H1 (cell line): ENCODE measurements around the gene COL5A2. TPM values are rescaled to one million over a fixed set of nuclear protein-coding genes. Genes with fewer than 3 reads are reported as not detected.

Source experiments
- CTCF ChIA-PET: fragments of 300-600 bp; sonication (Branson Sonifier 250); formaldehyde crosslinking; loops from one replicate; lab custom pipeline; 2021; ENCODE audit not compliant: partially characterized antibody; lab: Charles Lee
- POLR2A ChIA-PET: fragments of 300-600 bp; sonication (Branson Sonifier 250); formaldehyde crosslinking; loops from one replicate; lab custom pipeline; 2021; ENCODE audit warnings: inconsistent platforms; ENCODE audit not compliant: partially characterized antibody; lab: Charles Lee
- DNase-seq, 2 experiments: peaks; one replicate each; pipeline versions ENCODE4 v3.0.0 to v3.0.0-alpha.2; 2010 to 2022; ENCODE audit warnings: low spot score in 2 of 2, low read depth in 1 of 2, mixed read lengths in 1 of 2
- FAIRE-seq: peaks from 2 replicates; lab custom pipeline; 2011; peaks lifted over from hg19 to GRCh38; lab: Jason Lieb, UNC
- H2AFZ ChIP-seq: 2 replicates; pipeline ENCODE4 v1.8.1; 2012; ENCODE audit warnings: low read length, inconsistent platforms
- H2AK5ac ChIP-seq: 2 replicates; pipeline ENCODE4 v1.6.1; 2013; ENCODE audit warnings: low read depth, low read length
- H2BK120ac ChIP-seq: replicated peaks from 2 replicates; pipeline ENCODE3; 2013; ENCODE audit warnings: low read depth, low read length, inconsistent platforms
- H2BK12ac ChIP-seq: 2 replicates; pipeline ENCODE4 v1.6.1; 2013; ENCODE audit warnings: low read depth, low read length
- H2BK15ac ChIP-seq: 2 replicates; pipeline ENCODE4 v1.6.1; 2013; ENCODE audit warnings: low read length
- H2BK20ac ChIP-seq: 2 replicates; pipeline ENCODE4 v1.6.1; 2013; ENCODE audit warnings: low read length
- H2BK5ac ChIP-seq: 2 replicates; pipeline ENCODE4 v1.6.1; 2013; ENCODE audit warnings: low read depth, low read length
- H3K14ac ChIP-seq: 2 replicates; pipeline ENCODE4 v1.6.1; 2013; ENCODE audit warnings: inconsistent platforms; ENCODE audit not compliant: insufficient read length
- H3K18ac ChIP-seq: 2 replicates; pipeline ENCODE4 v1.6.1; 2013; ENCODE audit warnings: low read length; ENCODE audit errors: extremely low read depth
- H3K23ac ChIP-seq: 2 replicates; pipeline ENCODE4 v1.6.1; 2013; ENCODE audit warnings: inconsistent platforms; ENCODE audit not compliant: insufficient read length
- H3K23me2 ChIP-seq: 2 replicates; pipeline ENCODE4 v1.6.1; 2013; ENCODE audit warnings: low read depth, low read length
- H3K27ac ChIP-seq: 2 replicates; pipeline ENCODE4 v1.6.1; 2011; ENCODE audit warnings: low read depth, low read length, inconsistent platforms
- H3K27me3 ChIP-seq, 4 experiments: replicated peaks in 1 of 4; 1 replicate in 1 of 4; 2 replicates in 3 of 4; pipeline versions ENCODE4 v1.6.1 to v1.8.1; 2011 to 2013; ENCODE audit warnings: low read length in 3 of 4, mild to moderate bottlenecking in 3 of 4, inconsistent platforms in 2 of 4, mixed read lengths in 2 of 4, moderate library complexity in 1 of 4; ENCODE audit not compliant: control insufficient read depth in 3 of 4, insufficient read depth in 3 of 4; ENCODE audit errors: extremely low read depth in 1 of 4
- H3K36me3 ChIP-seq, 4 experiments: 2 replicates each; pipeline versions ENCODE4 v1.6.1 to v1.8.1; 2011 to 2013; ENCODE audit warnings: mild to moderate bottlenecking in 4 of 4, low read length in 3 of 4, moderate library complexity in 2 of 4, control low read depth in 1 of 4, inconsistent platforms in 1 of 4; ENCODE audit not compliant: insufficient read depth in 4 of 4, control insufficient read depth in 2 of 4
- H3K4ac ChIP-seq: replicated peaks from 2 replicates; pipeline ENCODE3; 2013; ENCODE audit warnings: low read length, low read depth, mixed read lengths, inconsistent platforms; ENCODE audit not compliant: insufficient read length
- H3K4me1 ChIP-seq, 4 experiments: replicated peaks in 1 of 4; 1 replicate in 1 of 4; 2 replicates in 3 of 4; pipeline versions ENCODE4 v1.6.1 to v1.8.1; 2011 to 2013; ENCODE audit warnings: low read length in 3 of 4, inconsistent platforms in 2 of 4, mixed read lengths in 1 of 4; ENCODE audit not compliant: insufficient read depth in 4 of 4, control insufficient read depth in 3 of 4
- H3K4me2 ChIP-seq, 2 experiments: 2 replicates each; pipeline versions ENCODE4 v1.6.1 to v1.8.1; 2011 to 2013; ENCODE audit warnings: low read depth in 2 of 2, low read length in 2 of 2, control low read depth in 1 of 2, inconsistent platforms in 1 of 2, mild to moderate bottlenecking in 1 of 2; ENCODE audit not compliant: insufficient read depth in 1 of 2
- H3K4me3 ChIP-seq, 4 experiments: fragments of 200-600, 300-600 bp in 1 of 4; sonication (generic), shearing (Covaris generic), sonication (Bioruptor Twin) in 1 of 4; 2 replicates each; pipeline versions ENCODE4 v1.5.1 to v1.8.1; 2011 to 2016; ENCODE audit warnings: low read length in 4 of 4, low read depth in 3 of 4, control low read depth in 2 of 4, inconsistent platforms in 2 of 4, mild to moderate bottlenecking in 2 of 4, mixed read lengths in 1 of 4, moderate library complexity in 1 of 4; ENCODE audit not compliant: insufficient read depth in 2 of 4; ENCODE audit errors: extremely low read depth in 1 of 4
- H3K56ac ChIP-seq: replicated peaks from 2 replicates; pipeline ENCODE3; 2013; ENCODE audit warnings: low read depth, mild to moderate bottlenecking, mixed read lengths, low read length, inconsistent platforms; ENCODE audit not compliant: insufficient read length
- H3K79me1 ChIP-seq: 2 replicates; pipeline ENCODE4 v1.6.1; 2013; ENCODE audit warnings: low read depth, low read length, control low read depth
- H3K79me2 ChIP-seq, 2 experiments: 2 replicates each; pipeline versions ENCODE4 v1.6.1 to v1.8.1; 2012 to 2013; ENCODE audit warnings: low read length in 2 of 2, mild to moderate bottlenecking in 2 of 2, inconsistent platforms in 1 of 2; ENCODE audit not compliant: insufficient read depth in 2 of 2, control insufficient read depth in 1 of 2
- H3K9ac ChIP-seq, 4 experiments: replicated peaks in 1 of 4; 1 replicate in 1 of 4; 2 replicates in 3 of 4; pipeline versions ENCODE4 v1.6.1 to v1.8.1; 2011 to 2013; ENCODE audit warnings: low read depth in 3 of 4, low read length in 3 of 4, control low read depth in 2 of 4, mild to moderate bottlenecking in 2 of 4, moderate library complexity in 2 of 4, inconsistent platforms in 1 of 4; ENCODE audit errors: extremely low read depth in 1 of 4
- H3K9me3 ChIP-seq, 2 experiments: 2 replicates each; pipeline versions ENCODE4 v1.6.1 to v1.8.1; 2012 to 2013; ENCODE audit warnings: mild to moderate bottlenecking in 2 of 2, moderate library complexity in 2 of 2, control low read depth in 1 of 2, inconsistent platforms in 1 of 2, low read depth in 1 of 2, low read length in 1 of 2, mixed read lengths in 1 of 2; ENCODE audit not compliant: insufficient read depth in 2 of 2
- H4K20me1 ChIP-seq, 2 experiments: replicated peaks in 1 of 2; 2 replicates each; pipeline versions ENCODE3 to v1.8.1; 2011 to 2013; ENCODE audit warnings: inconsistent platforms in 2 of 2, low read length in 2 of 2, mild to moderate bottlenecking in 1 of 2; ENCODE audit not compliant: insufficient read depth in 2 of 2, control insufficient read depth in 1 of 2
- H4K5ac ChIP-seq: 2 replicates; pipeline ENCODE4 v1.6.1; 2013; ENCODE audit warnings: low read length, low read depth, mixed read lengths, inconsistent platforms; ENCODE audit not compliant: insufficient read length
- H4K8ac ChIP-seq: 2 replicates; pipeline ENCODE4 v1.8.0; 2013; ENCODE audit warnings: mild to moderate bottlenecking, moderate library complexity, low read length, inconsistent platforms; ENCODE audit not compliant: insufficient read depth; ENCODE audit errors: extremely low read depth
- H4K91ac ChIP-seq: replicated peaks from 2 replicates; pipeline ENCODE3; 2013; ENCODE audit warnings: low read length, mixed read lengths, inconsistent platforms; ENCODE audit not compliant: insufficient read length
- FOSL1 ChIP-seq: IDR thresholded peaks from 2 replicates; pipeline ENCODE4 v1.6.1; 2011; ENCODE audit warnings: mild to moderate bottlenecking, low read depth, low read length, moderate library complexity; ENCODE audit not compliant: insufficient read depth
- NRF1 ChIP-seq: IDR thresholded peaks from 2 replicates; pipeline ENCODE4 v1.6.1; 2011; ENCODE audit warnings: mild to moderate bottlenecking, low read depth, low read length, improper control_type of control experiment
- POU5F1 ChIP-seq: IDR thresholded peaks from 2 replicates; pipeline ENCODE4 v1.6.1; 2011; ENCODE audit warnings: low read depth, mild to moderate bottlenecking, low read length, moderate library complexity
- RAD21 ChIP-seq, 2 experiments: IDR thresholded peaks in 1 of 2; conservative IDR thresholded peaks in 1 of 2; 2 replicates each; pipeline ENCODE4 v1.6.1; 2011; ENCODE audit warnings: low read depth in 2 of 2, low read length in 2 of 2, improper control_type of control experiment in 1 of 2, inconsistent platforms in 1 of 2, mild to moderate bottlenecking in 1 of 2, moderate library complexity in 1 of 2
- RBBP5 ChIP-seq: IDR thresholded peaks from 2 replicates; pipeline ENCODE4 v1.7.1; 2012; ENCODE audit warnings: low read depth, mild to moderate bottlenecking, inconsistent platforms, low read length, moderate library complexity, borderline replicate concordance
- TAF1 ChIP-seq: IDR thresholded peaks from 2 replicates; pipeline ENCODE4 v1.6.1; 2011; ENCODE audit warnings: mild to moderate bottlenecking, low read depth, low read length
- WGBS, 2 experiments: shearing (Covaris generic) in 1 of 2; methylation state at CpG; one replicate each; pipeline versions ENCODE4 v1.1.6 to v1.1.7; 2013 to 2015; ENCODE audit warnings: low lambda C conversion rate in 2 of 2, mixed read lengths in 2 of 2, inconsistent platforms in 1 of 2, low coverage in 1 of 2, missing lambda C conversion rate in 1 of 2; ENCODE audit not compliant: insufficient replicate concordance in 2 of 2, insufficient coverage in 1 of 2, insufficient read length in 1 of 2; ENCODE audit errors: extremely low coverage in 1 of 2, missing lambda C conversion rate in 1 of 2; 5-methylcytosine and 5-hydroxymethylcytosine counted together
- polyA plus RNA-seq, 7 experiments: library from polyadenylated mRNA; depleted of rRNA in 3 of 7; stranded (reverse) in 5 of 7; unstranded in 2 of 7; fragments of >200 nt in 5 of 7; fragments of 200-250 nt in 2 of 7; gene quantifications; 1 replicate in 5 of 7; 2 replicates in 1 of 7; 4 replicates in 1 of 7; pipeline versions ENCODE4 v1.2.1 to v1.2.3, GENCODE V29; 2011 to 2013; ENCODE audit warnings: missing spikeins in 2 of 7, mixed read lengths in 2 of 7
- total RNA-seq: library from RNA; stranded (reverse); fragmentation: NEBNext Ultra II Directional; extraction: Animal tissue kit (Norgen Biotek cat#: 25700); gene quantifications from 2 replicates; pipeline ENCODE4 v1.2.1, GENCODE V29; 2021
- TF ChIP-seq, protein P1 (sequence below), 3 experiments: IDR thresholded peaks; 1 replicate in 2 of 3; 2 replicates in 1 of 3; pipeline versions ENCODE4 v1.5.1 to v1.6.1; 2011; ENCODE audit warnings: low read length in 3 of 3, mild to moderate bottlenecking in 3 of 3, inconsistent platforms in 2 of 3, low read depth in 1 of 3, moderate library complexity in 1 of 3; ENCODE audit not compliant: insufficient read depth in 1 of 3; ENCODE audit errors: control extremely low read depth in 1 of 3
- TF ChIP-seq, protein P2 (sequence below): IDR thresholded peaks from 2 replicates; pipeline ENCODE4 v1.6.1; 2012; ENCODE audit warnings: low read length, inconsistent platforms

COL5A2 gene
- total and polyA plus RNA-seq, 2 of the 8 experiments (the other 6 are each of a cell fraction or from before 2014, with no cell fraction given): 4.7 to 24.2 TPM

DNA sequence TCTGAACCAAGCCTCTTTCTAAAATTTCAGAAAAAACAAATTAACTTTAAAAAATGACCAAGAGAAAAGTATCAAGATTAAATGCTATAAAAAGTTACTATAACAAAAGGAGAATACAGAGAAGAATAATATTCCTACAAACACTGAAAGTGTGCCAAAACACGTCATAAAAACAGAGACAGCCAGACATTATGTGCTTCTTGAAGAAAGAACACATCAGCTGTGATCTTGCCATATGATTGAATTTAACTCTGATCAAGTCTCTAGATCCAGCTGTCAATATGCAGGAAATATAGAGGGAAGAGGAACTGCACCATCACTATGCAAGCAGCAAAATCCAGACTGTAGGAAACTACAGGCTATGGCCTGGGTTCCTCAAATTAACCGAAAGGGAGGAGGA lies 33.7 kb upstream of the COL5A2 start:
- CTCF ChIA-PET: interaction anchor here (1.4 to 4.1 kb wide), 2 partner anchors 35 to 70 kb away, joined by 4 to 21 read pairs; no protein-coding TSS in a partner anchor
- H3K4me1 ChIP-seq: peaks cover 2 to 13% (median 8%) of the 10 kb centered on the region in 4 experiments; a peak in 4 of 7 replicates
- H3K23ac ChIP-seq: no peak overlapping the region
- H3K18ac ChIP-seq: no peak overlapping the region
- H3K27me3 ChIP-seq: no peaks in the 10 kb centered on the region
- no peak overlapping the region for H3K9ac ChIP-seq
- TF ChIP-seq, protein P1, sequence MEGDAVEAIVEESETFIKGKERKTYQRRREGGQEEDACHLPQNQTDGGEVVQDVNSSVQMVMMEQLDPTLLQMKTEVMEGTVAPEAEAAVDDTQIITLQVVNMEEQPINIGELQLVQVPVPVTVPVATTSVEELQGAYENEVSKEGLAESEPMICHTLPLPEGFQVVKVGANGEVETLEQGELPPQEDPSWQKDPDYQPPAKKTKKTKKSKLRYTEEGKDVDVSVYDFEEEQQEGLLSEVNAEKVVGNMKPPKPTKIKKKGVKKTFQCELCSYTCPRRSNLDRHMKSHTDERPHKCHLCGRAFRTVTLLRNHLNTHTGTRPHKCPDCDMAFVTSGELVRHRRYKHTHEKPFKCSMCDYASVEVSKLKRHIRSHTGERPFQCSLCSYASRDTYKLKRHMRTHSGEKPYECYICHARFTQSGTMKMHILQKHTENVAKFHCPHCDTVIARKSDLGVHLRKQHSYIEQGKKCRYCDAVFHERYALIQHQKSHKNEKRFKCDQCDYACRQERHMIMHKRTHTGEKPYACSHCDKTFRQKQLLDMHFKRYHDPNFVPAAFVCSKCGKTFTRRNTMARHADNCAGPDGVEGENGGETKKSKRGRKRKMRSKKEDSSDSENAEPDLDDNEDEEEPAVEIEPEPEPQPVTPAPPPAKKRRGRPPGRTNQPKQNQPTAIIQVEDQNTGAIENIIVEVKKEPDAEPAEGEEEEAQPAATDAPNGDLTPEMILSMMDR (IDR thresholded peaks at IDR 0.05; ENCODE audit: control extremely low read depth in 1 of 3, insufficient read depth in 1 of 3, low read depth in 1 of 3, low read length in 3 of 3): no peak
- TF ChIP-seq RAD21 (IDR thresholded peaks at IDR 0.05 in 1 of 2, conservative IDR thresholded peaks at IDR 0.05 in 1 of 2; ENCODE audit: low read depth in 2 of 2, low read length in 2 of 2) (no peak), FOSL1 (no peak), RBBP5 (no peak), NRF1 (no peak), POU5F1 (no peak), TAF1 (no peak)
- TF ChIP-seq, protein P2, sequence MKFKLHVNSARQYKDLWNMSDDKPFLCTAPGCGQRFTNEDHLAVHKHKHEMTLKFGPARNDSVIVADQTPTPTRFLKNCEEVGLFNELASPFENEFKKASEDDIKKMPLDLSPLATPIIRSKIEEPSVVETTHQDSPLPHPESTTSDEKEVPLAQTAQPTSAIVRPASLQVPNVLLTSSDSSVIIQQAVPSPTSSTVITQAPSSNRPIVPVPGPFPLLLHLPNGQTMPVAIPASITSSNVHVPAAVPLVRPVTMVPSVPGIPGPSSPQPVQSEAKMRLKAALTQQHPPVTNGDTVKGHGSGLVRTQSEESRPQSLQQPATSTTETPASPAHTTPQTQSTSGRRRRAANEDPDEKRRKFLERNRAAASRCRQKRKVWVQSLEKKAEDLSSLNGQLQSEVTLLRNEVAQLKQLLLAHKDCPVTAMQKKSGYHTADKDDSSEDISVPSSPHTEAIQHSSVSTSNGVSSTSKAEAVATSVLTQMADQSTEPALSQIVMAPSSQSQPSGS: no peak
- no peak overlapping the region for H2BK20ac ChIP-seq
- no peak overlapping the region for H4K91ac ChIP-seq
- no peak overlapping the region for H4K8ac ChIP-seq
- H2BK15ac ChIP-seq: no peak overlapping the region
- no peaks in the 10 kb centered on the region for H4K20me1 ChIP-seq
- no peak overlapping the region for H3K4me3 ChIP-seq
- no peak overlapping the region for H3K4ac ChIP-seq
- H2BK120ac ChIP-seq: no peak overlapping the region
- H3K27ac ChIP-seq: no peak overlapping the region
- no peaks in the 10 kb centered on the region for H3K79me2 ChIP-seq
- H2BK5ac ChIP-seq: no peak overlapping the region
- H4K5ac ChIP-seq: no peak overlapping the region
- no peak for DNase-seq
- no peaks in the 10 kb centered on the region for H3K9me3 ChIP-seq
- H3K56ac ChIP-seq: no peak overlapping the region
- H2AK5ac ChIP-seq: no peak overlapping the region
- no peaks in the 10 kb centered on the region for H3K36me3 ChIP-seq
- POLR2A ChIA-PET: no interaction called here
- WGBS, 2 experiments: 85% methylated on average over 2 of the region's 2 CpGs; no CpG with 5 or more reads in 1 of the 2 experiments
- FAIRE-seq: no peak
- H3K79me1 ChIP-seq: no peaks in the 10 kb centered on the region
- H3K23me2 ChIP-seq: no peaks in the 10 kb centered on the region
- H2BK12ac ChIP-seq: no peak overlapping the region
- no peak overlapping the region for H3K14ac ChIP-seq
- no peak overlapping the region for H2AFZ ChIP-seq
- no peak overlapping the region for H3K4me2 ChIP-seq
